ENCODE data around the gene FEM1B. TPM values are rescaled to one million over a fixed set of nuclear protein-coding genes. Genes with fewer than 3 reads are reported as not detected.

FEM1B gene
- total and polyA plus RNA-seq, 2 of the 8 experiments (the other 6 are each of a cell fraction or from before 2014, with no cell fraction given) = 36.1 to 83.8 TPM

- TF ChIP-seq CHD7 (IDR thresholded peaks at IDR 0.05; ENCODE audit: insufficient replicate concordance, low read length) (no peak), ATF2 (IDR thresholded peaks at IDR 0.05; ENCODE audit: low read length) (no peak)
These were observed 54.7 kb downstream of the FEM1B start (continued) for GRCh38 chr15:68332266-68332665.

All from H1 (cell line).